ENCODE results near the gene EEF1AKMT1. TPM values are rescaled to one million over a fixed set of nuclear protein-coding genes. Genes with fewer than 3 reads are reported as not detected.

The EEF1AKMT1 gene
- total and polyA plus RNA-seq, 8 donors: 9.6 to 15.9 (median 14.0) TPM

Other genes starting within 250 kb of the EEF1AKMT1 start
- 10 to 100 TPM; 15.5 to 31.8 TPM for gene CRYL1, start 248.1 kb downstream of the EEF1AKMT1 start, total RNA-seq
- 10 to 100 TPM; 21.3 to 26.8 (median 24.6) TPM for gene CRYL1, start 248.1 kb downstream of the EEF1AKMT1 start, polyA plus RNA-seq (ENCODE audit: insufficient read length in 6 of 6)
- gene IFT88, start 206.8 kb downstream of the EEF1AKMT1 start, total RNA-seq: 10 to 100 TPM; 13.5 to 17.5 TPM
- 10 to 100 TPM; 32.5 to 37.9 (median 36.2) TPM for gene IFT88, start 206.8 kb downstream of the EEF1AKMT1 start, polyA plus RNA-seq (ENCODE audit: insufficient read length in 6 of 6)
- gene IL17D, start 70.3 kb downstream of the EEF1AKMT1 start, total RNA-seq: 1 to 10 TPM; 1.1 to 3.6 TPM
- 10 to 100 TPM in 1 of 6 donors, 1 to 10 TPM in 5; 8.6 to 12.2 (median 9.2) TPM for gene IL17D, start 70.3 kb downstream of the EEF1AKMT1 start, polyA plus RNA-seq (ENCODE audit: insufficient read length in 6 of 6)
- 10 to 100 TPM; 18.3 to 24.8 TPM for gene XPO4, start 128.8 kb upstream of the EEF1AKMT1 start, total RNA-seq
- gene XPO4, start 128.8 kb upstream of the EEF1AKMT1 start, polyA plus RNA-seq (ENCODE audit: insufficient read length in 6 of 6): 10 to 100 TPM; 18.4 to 20.2 (median 19.4) TPM

All from left lung (tissue), 8 donors.